ENCODE data around the gene KCTD5.

Gene KCTD5

GRCh38 chr16:2698965-2699750 is 16.8 kb downstream of the KCTD5 start:
- H3K27ac ChIP-seq: no peak overlapping the region
- H3K27me3 ChIP-seq (ENCODE audit: insufficient read depth, low read depth, severe bottlenecking): no peaks in the 10 kb centered on the region
- peaks cover 55% of the 10 kb centered on the region for H3K36me3 ChIP-seq
- DNase-seq: no peak
- H3K4me3 ChIP-seq (ENCODE audit: low read depth, low read length): no peak overlapping the region
- no peak for TF ChIP-seq CTCF (IDR thresholded peaks at IDR 0.05; ENCODE audit: low read depth, low read length)
- no peaks in the 10 kb centered on the region for H3K9me3 ChIP-seq (ENCODE audit: severe bottlenecking)

- Histone ChIP-seq H3K36me3 (peaks cover 61% of the 10 kb centered on the region), H3K4me3 (ENCODE audit: low read depth, low read length) (no peak overlapping the region), H3K9me3 (ENCODE audit: severe bottlenecking) (no peaks in the 10 kb centered on the region), H3K27ac (no peak overlapping the region), H3K27me3 (ENCODE audit: insufficient read depth, low read depth, severe bottlenecking) (no peaks in the 10 kb centered on the region)
- no peak for TF ChIP-seq CTCF (IDR thresholded peaks at IDR 0.05; ENCODE audit: low read depth, low read length)
- DNase-seq: no peak
Measured at GRCh38 chr16:2699791-2700600, 17.7 kb downstream of the KCTD5 start.

GRCh38 chr16:2700786-2701185 is 18.5 kb downstream of the KCTD5 start:
- H3K4me3 ChIP-seq (ENCODE audit: low read depth, low read length): no peak overlapping the region
- no peak for TF ChIP-seq CTCF (IDR thresholded peaks at IDR 0.05; ENCODE audit: low read depth, low read length)
- no peak for DNase-seq
- H3K36me3 ChIP-seq: peaks cover 61% of the 10 kb centered on the region
- H3K27ac ChIP-seq: no peak overlapping the region
- H3K9me3 ChIP-seq (ENCODE audit: severe bottlenecking): no peaks in the 10 kb centered on the region
- no peaks in the 10 kb centered on the region for H3K27me3 ChIP-seq (ENCODE audit: insufficient read depth, low read depth, severe bottlenecking)

- H3K27me3 ChIP-seq (ENCODE audit: insufficient read depth, low read depth, severe bottlenecking): no peaks in the 10 kb centered on the region
- no peak overlapping the region for H3K4me3 ChIP-seq (ENCODE audit: low read depth, low read length)
- TF ChIP-seq CTCF (IDR thresholded peaks at IDR 0.05; ENCODE audit: low read depth, low read length): no peak
- no peak overlapping the region for H3K27ac ChIP-seq
- H3K9me3 ChIP-seq (ENCODE audit: severe bottlenecking): no peaks in the 10 kb centered on the region
- no peak for DNase-seq
- H3K36me3 ChIP-seq: peaks cover 61% of the 10 kb centered on the region
Measured at GRCh38 chr16:2701272-2701671, 18.9 kb downstream of the KCTD5 start.

GRCh38 chr16:2701713-2702437 is 19.6 kb downstream of the KCTD5 start:
- no peak for TF ChIP-seq CTCF (IDR thresholded peaks at IDR 0.05; ENCODE audit: low read depth, low read length)
- H3K27ac ChIP-seq: no peak overlapping the region
- H3K4me3 ChIP-seq (ENCODE audit: low read depth, low read length): no peak overlapping the region
- H3K9me3 ChIP-seq (ENCODE audit: severe bottlenecking): no peaks in the 10 kb centered on the region
- peaks cover 58% of the 10 kb centered on the region for H3K36me3 ChIP-seq
- DNase-seq: no peak
- H3K27me3 ChIP-seq (ENCODE audit: insufficient read depth, low read depth, severe bottlenecking): no peaks in the 10 kb centered on the region
